ENCODE results near the gene ITPRIPL1. TPM values are rescaled to one million over a fixed set of nuclear protein-coding genes. Genes with fewer than 3 reads are reported as not detected.

Gene ITPRIPL1
- total and polyA plus RNA-seq, 2 of the 8 experiments (the other 6 are each of a cell fraction or from before 2014, with no cell fraction given) = 10.6 to 16.1 TPM

- no peak overlapping the region for H2AFZ ChIP-seq (ENCODE audit: low read length)
- no peaks in the 10 kb centered on the region for H3K9me3 ChIP-seq (ENCODE audit: insufficient read depth in 2 of 2, low read depth in 1 of 2, low read length in 1 of 2)
- no peak overlapping the region for H3K4me2 ChIP-seq (ENCODE audit: insufficient read depth in 1 of 2, low read depth in 2 of 2, low read length in 2 of 2)
- H3K4me1 ChIP-seq (replicated peaks in 1 of 4; ENCODE audit: control insufficient read depth in 3 of 4, insufficient read depth in 4 of 4, low read length in 3 of 4) = no peaks in the 10 kb centered on the region
- no peak overlapping the region for H4K8ac ChIP-seq (ENCODE audit: extremely low read depth, insufficient read depth, low read length)
- H3K4ac ChIP-seq (replicated peaks; ENCODE audit: insufficient read length, low read depth, low read length) = no peak overlapping the region
- no peak overlapping the region for H3K18ac ChIP-seq (ENCODE audit: extremely low read depth, low read length)
- H4K5ac ChIP-seq (ENCODE audit: insufficient read length, low read depth, low read length) = no peak overlapping the region
- CTCF ChIA-PET (ENCODE audit: partially characterized antibody) = interaction anchor here (0.6 kb wide), 1 partner anchor 135 kb away, joined by 3 read pairs; no protein-coding TSS in a partner anchor
- no peak overlapping the region for H2BK20ac ChIP-seq (ENCODE audit: low read length)
- no peak for TF ChIP-seq HDAC2 (IDR thresholded peaks at IDR 0.05; ENCODE audit: borderline replicate concordance in 1 of 2, low read depth in 2 of 2, low read length in 2 of 2)
- TF ChIP-seq SRF (IDR thresholded peaks at IDR 0.05; ENCODE audit: low read depth, low read length) = no peak
- no peak for TF ChIP-seq YY1 (IDR thresholded peaks at IDR 0.05; ENCODE audit: low read depth, low read length)
- TF ChIP-seq NANOG (IDR thresholded peaks at IDR 0.05; ENCODE audit: insufficient read depth, low read depth, low read length, poor library complexity, severe bottlenecking) = no peak
- H3K79me1 ChIP-seq (ENCODE audit: low read depth, low read length) = 0 out of 2 replicates have a peak, but pooled peaks cover 2% of the 10 kb centered on the region
- H3K4me3 ChIP-seq (ENCODE audit: extremely low read depth in 1 of 4, insufficient read depth in 2 of 4, low read depth in 3 of 4, low read length in 4 of 4) = no peak overlapping the region
- no peaks in the 10 kb centered on the region for H3K27me3 ChIP-seq (replicated peaks in 1 of 4; ENCODE audit: control insufficient read depth in 3 of 4, extremely low read depth in 1 of 4, insufficient read depth in 3 of 4, low read length in 3 of 4)
- no peak for DNase-seq (ENCODE audit: low read depth in 1 of 2, low spot score in 2 of 2)
- no peak overlapping the region for H4K91ac ChIP-seq (replicated peaks; ENCODE audit: insufficient read length, low read length)
- no peak for FAIRE-seq
- H2AK5ac ChIP-seq (ENCODE audit: low read depth, low read length) = no peak overlapping the region
- no peak overlapping the region for H3K56ac ChIP-seq (replicated peaks; ENCODE audit: insufficient read length, low read depth, low read length)
- H2BK12ac ChIP-seq (ENCODE audit: low read depth, low read length) = no peak overlapping the region
- H3K79me2 ChIP-seq (ENCODE audit: control insufficient read depth in 1 of 2, insufficient read depth in 2 of 2, low read length in 2 of 2) = no peaks in the 10 kb centered on the region
- no peak overlapping the region for H3K23ac ChIP-seq (ENCODE audit: insufficient read length)
- POLR2A ChIA-PET (ENCODE audit: partially characterized antibody) = no interaction called here
- H3K27ac ChIP-seq (ENCODE audit: low read depth, low read length) = no peak overlapping the region
- no peak overlapping the region for H2BK5ac ChIP-seq (ENCODE audit: low read depth, low read length)
- H2BK15ac ChIP-seq (ENCODE audit: low read length) = no peak overlapping the region
- H3K23me2 ChIP-seq (ENCODE audit: low read depth, low read length) = no peaks in the 10 kb centered on the region
- H3K14ac ChIP-seq (ENCODE audit: insufficient read length) = no peak overlapping the region
- H4K20me1 ChIP-seq (replicated peaks in 1 of 2; ENCODE audit: control insufficient read depth in 1 of 2, insufficient read depth in 2 of 2, low read length in 2 of 2) = peaks cover 0 to 4% of the 10 kb centered on the region in 2 experiments
- WGBS, 2 experiments (ENCODE audit: extremely low coverage in 1 of 2, insufficient coverage in 1 of 2, insufficient read length in 1 of 2, insufficient replicate concordance in 2 of 2, low coverage in 1 of 2, low lambda C conversion rate in 2 of 2, missing lambda C conversion rate in 1 of 2) = 96% methylated on average over 2 of the region's 2 CpGs; no CpG with 5 or more reads in 1 of the 2 experiments
- H3K36me3 ChIP-seq (ENCODE audit: control insufficient read depth in 2 of 4, insufficient read depth in 4 of 4, low read length in 3 of 4) = peaks cover 31 to 76% (median 62%) of the 10 kb centered on the region in 4 experiments
- no peak overlapping the region for H3K9ac ChIP-seq (replicated peaks in 1 of 4; ENCODE audit: extremely low read depth in 1 of 4, low read depth in 3 of 4, low read length in 3 of 4)
- H2BK120ac ChIP-seq (replicated peaks; ENCODE audit: low read depth, low read length) = no peak overlapping the region
Measured at GRCh38 chr2:96361751-96362150, 36.6 kb downstream of the ITPRIPL1 start.

Data from H1 (cell line).